GM04503 (cell line): Measurements from ENCODE around the gene ASTN2.

Source experiments
- DNase-seq: peaks from one replicate; pipeline ENCODE4 v3.0.0-alpha.2; 2012; ENCODE audit warnings: low read depth

ASTN2 gene

GRCh38 chr9:116452634-116453033, 962.2 kb downstream of the ASTN2 start:
- no peak for DNase-seq

GRCh38 chr9:116452227-116452626, 962.6 kb downstream of the ASTN2 start:
- DNase-seq: no peak

- DNase-seq: no peak
Measured at GRCh38 chr9:116451500-116452115, 963.2 kb downstream of the ASTN2 start.

- no peak for DNase-seq
Measured at GRCh38 chr9:116450378-116451139, 964.3 kb downstream of the ASTN2 start.

- no peak for DNase-seq
Measured at GRCh38 chr9:116449949-116450348, 964.9 kb downstream of the ASTN2 start.

GRCh38 chr9:116448431-116448830, 966.4 kb downstream of the ASTN2 start:
- DNase-seq: no peak

- no peak for DNase-seq
Measured at GRCh38 chr9:116447934-116448333, 966.9 kb downstream of the ASTN2 start.

GRCh38 chr9:116442528-116442927, 972.3 kb downstream of the ASTN2 start:
- no peak for DNase-seq

GRCh38 chr9:116437411-116438370, 977.2 kb downstream of the ASTN2 start:
- no peak for DNase-seq

- DNase-seq: no peak
Measured at GRCh38 chr9:116436121-116436520, 978.7 kb downstream of the ASTN2 start.

- no peak for DNase-seq
Measured at GRCh38 chr9:116435706-116436105, 979.2 kb downstream of the ASTN2 start.

- DNase-seq: no peak
Measured at GRCh38 chr9:116434314-116434713, 980.5 kb downstream of the ASTN2 start.

GRCh38 chr9:116432051-116432450, 982.8 kb downstream of the ASTN2 start:
- DNase-seq: no peak

GRCh38 chr9:116430849-116431248, 984.0 kb downstream of the ASTN2 start:
- DNase-seq: no peak

- no peak for DNase-seq
Measured at GRCh38 chr9:116425244-116425643, 989.6 kb downstream of the ASTN2 start.

- no peak for DNase-seq
Measured at GRCh38 chr9:116423149-116423548, 991.7 kb downstream of the ASTN2 start.

- DNase-seq: no peak
Measured at GRCh38 chr9:116422119-116422979, 992.5 kb downstream of the ASTN2 start.

GRCh38 chr9:116420993-116421538, 993.8 kb downstream of the ASTN2 start:
- no peak for DNase-seq

GRCh38 chr9:116419181-116419580, 995.7 kb downstream of the ASTN2 start:
- no peak for DNase-seq

- no peak for DNase-seq
Measured at GRCh38 chr9:116417464-116417863, 997.4 kb downstream of the ASTN2 start.

- DNase-seq: no peak
Measured at GRCh38 chr9:116416421-116416820, 998.4 kb downstream of the ASTN2 start.
